DMS114 treated with DMSO at 0.1 percent for 48 hours (cell line): Measurements from ENCODE around the gene NPAP1.
"Not testable (repeated sequence)": the region's sequence is repeated elsewhere in the genome, so short reads cannot be mapped to it uniquely, and the experiment has no call there.

ENCODE experiments used
- DNase-seq: peaks from one replicate; lab custom pipeline; 2025; ENCODE audit not compliant: unreplicated experiment; lab: John Stamatoyannopoulos, UW

NPAP1 gene, protein sequence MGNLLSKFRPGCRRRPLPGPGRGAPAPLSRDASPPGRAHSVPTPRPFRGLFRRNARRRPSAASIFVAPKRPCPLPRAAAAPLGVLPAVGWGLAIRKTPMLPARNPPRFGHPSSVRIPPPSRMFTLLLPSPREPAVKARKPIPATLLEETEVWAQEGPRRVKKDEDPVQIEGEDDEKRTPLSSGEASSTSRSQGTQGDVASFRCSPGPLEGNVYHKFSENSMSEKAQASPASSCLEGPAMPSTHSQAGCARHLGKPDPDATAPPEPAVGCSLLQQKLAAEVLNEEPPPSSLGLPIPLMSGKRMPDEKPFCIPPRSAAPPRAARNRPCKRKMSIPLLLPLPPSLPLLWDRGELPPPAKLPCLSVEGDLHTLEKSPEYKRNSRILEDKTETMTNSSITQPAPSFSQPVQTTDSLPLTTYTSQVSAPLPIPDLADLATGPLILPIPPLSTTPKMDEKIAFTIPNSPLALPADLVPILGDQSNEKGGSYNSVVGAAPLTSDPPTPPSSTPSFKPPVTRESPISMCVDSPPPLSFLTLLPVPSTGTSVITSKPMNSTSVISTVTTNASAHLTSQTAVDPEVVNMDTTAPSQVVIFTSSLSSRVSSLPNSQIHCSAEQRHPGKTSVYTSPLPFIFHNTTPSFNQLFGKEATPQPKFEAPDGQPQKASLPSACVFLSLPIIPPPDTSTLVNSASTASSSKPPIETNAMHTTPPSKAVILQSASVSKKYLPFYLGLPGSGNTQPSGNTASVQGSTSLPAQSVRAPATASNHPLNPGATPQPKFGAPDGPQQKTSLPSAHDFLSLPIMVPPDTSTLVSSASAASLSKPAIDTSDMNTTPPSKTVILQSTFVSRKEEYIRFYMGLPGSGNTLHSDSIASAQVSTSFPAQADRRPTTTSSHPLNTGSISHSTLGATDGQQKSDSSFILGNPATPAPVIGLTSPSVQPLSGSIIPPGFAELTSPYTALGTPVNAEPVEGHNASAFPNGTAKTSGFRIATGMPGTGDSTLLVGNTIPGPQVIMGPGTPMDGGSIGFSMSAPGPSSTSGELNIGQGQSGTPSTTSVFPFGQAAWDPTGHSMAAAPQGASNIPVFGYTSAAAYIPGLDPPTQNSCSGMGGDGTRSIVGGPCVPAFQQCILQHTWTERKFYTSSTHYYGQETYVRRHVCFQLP

DNA sequence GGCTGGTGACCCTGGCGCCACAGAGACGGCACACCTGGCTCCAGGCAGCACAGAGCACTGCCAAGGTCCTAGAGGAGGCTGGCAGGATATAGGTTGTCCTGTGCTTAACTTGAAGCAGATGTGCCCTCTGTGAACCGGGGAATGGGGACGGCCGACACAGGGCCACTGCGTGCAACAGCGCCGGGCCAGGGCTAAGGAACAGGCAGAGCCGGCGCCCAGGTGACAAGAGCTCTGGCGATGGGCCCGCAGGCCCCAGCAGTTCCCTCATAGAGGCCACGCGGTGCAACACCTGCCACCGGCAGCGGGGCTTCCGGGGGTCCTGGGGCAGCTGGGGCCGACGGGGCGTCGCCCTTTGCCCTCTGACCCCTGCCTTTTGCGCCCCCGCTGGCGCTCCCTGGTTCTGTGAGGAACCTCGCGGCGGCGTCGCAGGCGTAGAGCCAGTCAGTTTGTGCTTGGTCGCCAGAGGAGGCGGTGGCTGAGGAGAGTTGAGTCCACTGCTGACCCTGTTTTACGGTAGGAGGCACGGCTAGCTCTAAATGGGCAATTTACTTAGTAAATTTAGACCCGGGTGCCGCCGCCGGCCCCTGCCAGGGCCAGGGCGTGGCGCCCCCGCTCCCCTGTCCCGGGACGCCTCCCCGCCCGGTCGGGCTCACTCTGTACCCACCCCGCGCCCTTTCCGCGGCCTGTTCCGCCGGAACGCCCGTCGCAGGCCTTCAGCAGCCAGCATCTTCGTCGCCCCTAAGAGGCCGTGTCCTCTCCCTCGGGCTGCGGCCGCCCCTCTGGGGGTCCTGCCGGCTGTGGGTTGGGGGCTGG lies at the start of gene NPAP1:
Gene NPAP1 (plus strand): TSS at position 444 of the 813 bp plus-strand sequence. CDS start 93 bp downstream, at position 537.
- no peak for DNase-seq

DNA sequence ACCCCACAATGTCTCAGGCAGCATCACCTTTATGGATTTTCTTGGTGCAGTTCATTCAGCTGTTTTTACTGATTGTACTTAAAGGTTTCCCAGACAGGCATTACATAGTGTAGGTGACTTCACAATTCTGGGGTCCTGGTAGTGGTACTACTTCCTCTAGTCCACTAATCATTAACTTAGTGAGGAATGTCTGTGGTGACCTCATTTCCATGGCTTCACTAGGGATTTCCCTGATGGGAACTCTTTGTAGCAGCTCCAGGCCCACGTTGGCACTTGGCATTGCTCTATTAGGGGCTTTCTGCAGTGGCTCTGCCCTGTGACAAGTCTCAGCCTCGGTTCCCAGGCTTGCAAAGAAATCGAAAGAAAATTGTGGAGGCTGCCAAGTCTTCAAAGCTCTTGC lies 48.1 kb upstream of the NPAP1 start:
- no peak for DNase-seq

DNA sequence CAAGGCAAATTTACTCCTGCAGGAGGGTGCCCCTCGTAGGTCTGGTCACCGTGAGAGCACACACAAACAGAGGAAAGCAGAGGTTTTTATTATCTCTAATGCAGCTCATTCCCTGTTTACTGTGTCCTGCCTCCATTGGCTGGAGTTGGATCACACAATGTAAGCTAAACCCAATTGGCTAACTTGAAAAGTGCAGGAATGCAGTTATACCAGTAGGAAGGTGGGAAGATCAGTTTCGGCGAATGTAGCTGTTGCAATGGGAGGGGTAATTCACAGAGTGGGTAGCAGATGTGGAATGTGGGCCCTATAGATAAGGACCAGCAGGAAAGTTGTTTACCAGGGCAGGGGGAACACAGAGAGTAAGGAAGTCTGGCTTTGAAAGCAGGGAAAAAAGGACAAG lies 42.5 kb upstream of the NPAP1 start:
- no peak for DNase-seq

- not testable (repeated sequence) for DNase-seq
These were observed 36.2 kb upstream of the NPAP1 start for GRCh38 chr15:24639412-24639811.

GRCh38 chr15:24645627-24646026 lies 29.9 kb upstream of the NPAP1 start:
- DNase-seq = no peak

GRCh38 chr15:24659622-24660021 lies 16.0 kb upstream of the NPAP1 start:
- DNase-seq = no peak

- no peak for DNase-seq
These were observed 12.6 kb upstream of the NPAP1 start for GRCh38 chr15:24662991-24663390.

DNA sequence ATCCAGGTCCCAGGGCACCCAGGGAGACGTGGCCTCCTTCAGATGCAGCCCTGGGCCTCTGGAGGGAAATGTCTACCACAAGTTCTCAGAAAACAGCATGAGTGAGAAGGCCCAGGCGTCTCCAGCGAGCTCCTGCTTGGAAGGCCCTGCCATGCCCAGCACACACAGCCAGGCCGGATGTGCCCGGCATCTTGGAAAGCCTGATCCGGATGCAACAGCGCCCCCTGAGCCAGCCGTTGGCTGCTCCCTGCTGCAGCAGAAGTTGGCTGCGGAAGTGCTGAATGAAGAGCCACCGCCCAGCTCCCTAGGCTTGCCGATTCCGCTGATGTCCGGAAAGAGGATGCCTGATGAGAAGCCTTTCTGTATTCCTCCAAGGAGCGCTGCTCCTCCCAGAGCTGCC lies 856 bp downstream of the NPAP1 start:
- DNase-seq = no peak

DNA sequence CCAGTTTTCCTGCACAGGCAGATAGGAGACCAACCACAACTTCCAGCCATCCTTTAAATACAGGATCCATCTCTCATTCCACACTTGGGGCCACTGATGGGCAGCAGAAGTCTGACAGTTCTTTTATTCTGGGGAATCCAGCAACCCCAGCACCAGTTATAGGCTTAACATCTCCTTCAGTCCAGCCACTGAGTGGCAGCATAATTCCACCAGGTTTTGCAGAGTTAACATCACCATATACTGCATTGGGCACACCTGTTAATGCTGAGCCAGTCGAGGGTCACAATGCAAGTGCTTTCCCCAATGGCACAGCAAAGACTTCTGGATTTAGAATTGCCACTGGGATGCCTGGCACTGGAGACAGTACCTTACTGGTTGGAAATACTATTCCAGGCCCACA lies 2.9 kb downstream of the NPAP1 start:
- DNase-seq = no peak

- DNase-seq = no peak
These were observed 6.4 kb downstream of the NPAP1 start for GRCh38 chr15:24682002-24682401.

- not testable (repeated sequence) for DNase-seq
These were observed 7.3 kb downstream of the NPAP1 start for GRCh38 chr15:24682905-24683304.

DNA sequence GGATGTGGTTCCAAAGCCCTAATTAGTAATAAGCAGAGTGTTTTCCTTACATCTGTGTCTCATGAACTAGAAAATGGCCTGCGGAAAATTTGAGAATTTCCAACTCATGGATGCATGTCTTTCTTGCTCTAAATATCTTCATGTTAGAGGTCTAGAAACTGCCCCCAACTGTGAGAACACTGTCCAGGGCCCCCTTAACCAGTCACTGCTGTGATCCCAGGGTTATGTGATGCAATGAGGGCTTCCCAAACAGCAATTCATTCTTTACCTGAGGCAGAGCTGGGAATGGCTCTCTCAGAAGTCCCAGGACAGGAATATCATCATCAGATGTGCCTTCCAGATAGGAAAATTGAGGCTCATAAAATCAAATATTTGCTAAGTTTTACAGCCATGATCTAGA lies 8.2 kb downstream of the NPAP1 start:
- DNase-seq = no peak

DNA sequence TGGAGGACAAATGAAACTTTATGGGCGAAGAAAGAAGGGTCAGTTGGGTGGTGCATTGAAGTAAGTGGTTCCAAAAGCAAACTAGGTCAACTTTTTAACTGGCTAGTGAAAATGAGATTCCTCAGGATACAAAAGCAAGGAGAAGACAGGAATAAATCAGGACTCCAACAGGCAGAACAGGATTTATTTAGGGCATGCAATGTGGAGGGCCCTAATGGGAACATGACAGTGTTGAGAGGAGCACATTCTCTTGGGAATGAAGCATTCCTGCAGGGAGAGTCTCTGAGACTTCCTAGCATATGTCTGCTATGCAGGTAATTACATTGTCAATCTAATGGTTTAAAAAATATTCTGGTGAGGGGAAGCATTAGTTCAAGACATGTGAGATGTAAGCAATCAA lies 8.7 kb downstream of the NPAP1 start:
- DNase-seq = no peak

GRCh38 chr15:24696201-24696600 lies 20.6 kb downstream of the NPAP1 start:
- DNase-seq = no peak

DNA sequence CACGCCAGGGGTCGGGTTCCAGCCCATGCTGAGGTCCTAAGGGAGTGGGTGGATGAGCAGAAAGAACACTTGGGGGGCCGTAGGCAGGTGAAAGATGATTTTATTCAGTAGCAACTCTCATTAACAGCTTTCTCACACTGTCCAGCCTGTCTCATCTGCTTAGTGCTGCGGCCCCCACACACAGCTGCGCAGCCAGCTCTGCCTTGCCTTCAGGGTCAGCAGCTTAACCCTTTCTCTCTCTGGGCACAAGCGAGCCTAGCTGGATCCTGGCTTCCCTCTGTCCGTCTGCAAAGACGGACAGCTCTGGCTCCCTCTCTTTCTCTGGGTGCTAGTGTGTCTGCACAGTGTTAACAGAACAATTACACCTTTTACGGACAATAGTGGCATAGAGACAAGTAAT lies 21.3 kb downstream of the NPAP1 start:
- DNase-seq = no peak

GRCh38 chr15:24718289-24719082 lies 42.9 kb downstream of the NPAP1 start:
- no peak for DNase-seq

- DNase-seq = no peak
These were observed 54.2 kb downstream of the NPAP1 start for GRCh38 chr15:24729760-24730159.
